Fibroblast of skin of left quadriceps (primary cell): ENCODE measurements around the gene ELP4.

Experiments used
- DNase-seq, 2 experiments: peaks; one replicate each; pipeline ENCODE4 v3.0.0-alpha.2; 2013; ENCODE audit warnings: low read depth in 2 of 2

The ELP4 gene

DNA sequence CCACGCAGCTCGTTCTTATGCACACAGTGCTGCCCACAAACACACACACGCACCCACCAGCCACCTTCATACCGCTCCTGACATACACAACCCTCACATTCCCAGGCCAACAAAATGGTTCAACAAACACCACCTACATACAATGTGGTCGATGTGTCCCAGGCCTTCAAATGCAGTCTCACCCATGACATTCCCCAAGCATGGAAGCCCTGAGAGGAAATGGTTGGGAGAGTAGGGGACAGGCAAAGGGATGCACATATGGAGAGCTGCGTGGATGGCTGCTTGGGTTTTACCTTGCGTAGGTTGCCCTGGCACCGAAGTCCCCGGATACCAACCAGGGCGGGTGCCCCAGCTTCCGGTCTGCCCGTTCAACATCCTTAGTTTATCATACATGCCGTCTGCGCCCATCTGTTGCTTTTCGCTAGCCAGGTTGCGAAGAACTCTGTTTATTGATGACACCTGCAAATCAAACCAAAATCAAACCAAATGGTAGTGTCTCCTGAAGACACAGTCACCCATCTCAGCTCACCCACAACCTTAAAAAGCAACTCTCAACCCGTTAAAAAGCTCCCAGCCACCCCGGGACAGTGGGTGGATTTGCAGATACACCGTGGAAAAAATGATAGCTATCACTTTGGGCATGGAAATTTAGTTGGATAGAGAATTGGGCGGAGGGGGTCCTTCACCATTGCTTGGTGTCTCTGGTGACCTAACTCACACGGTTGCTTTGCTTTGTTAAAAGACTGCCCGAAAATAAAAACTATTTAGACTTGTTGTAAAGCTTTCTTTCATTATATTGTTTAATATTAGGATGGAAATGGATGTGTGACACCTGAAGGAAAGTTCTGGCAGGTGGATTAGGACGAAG, 291.1 kb downstream of the ELP4 start:
- DNase-seq: no peak

DNA sequence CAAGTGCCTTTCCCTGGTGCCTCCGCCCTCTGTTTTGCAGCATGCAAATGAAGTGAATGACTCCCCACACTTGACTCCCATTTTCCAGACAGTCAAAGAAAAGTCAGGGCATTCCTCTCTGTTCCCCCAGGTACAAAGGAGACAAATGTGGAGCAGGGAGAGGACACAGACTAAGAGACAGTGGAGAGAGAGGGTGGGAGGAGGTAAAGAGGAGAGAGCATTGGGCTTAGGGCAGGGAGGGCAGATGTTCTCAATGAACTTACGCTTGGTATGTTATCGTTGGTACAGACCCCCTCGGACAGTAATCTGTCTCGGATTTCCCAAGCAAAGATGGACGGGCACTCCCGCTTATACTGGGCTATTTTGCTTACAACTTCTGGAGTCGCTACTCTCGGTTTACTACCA, 291.7 kb downstream of the ELP4 start:
- no peak for DNase-seq

DNA sequence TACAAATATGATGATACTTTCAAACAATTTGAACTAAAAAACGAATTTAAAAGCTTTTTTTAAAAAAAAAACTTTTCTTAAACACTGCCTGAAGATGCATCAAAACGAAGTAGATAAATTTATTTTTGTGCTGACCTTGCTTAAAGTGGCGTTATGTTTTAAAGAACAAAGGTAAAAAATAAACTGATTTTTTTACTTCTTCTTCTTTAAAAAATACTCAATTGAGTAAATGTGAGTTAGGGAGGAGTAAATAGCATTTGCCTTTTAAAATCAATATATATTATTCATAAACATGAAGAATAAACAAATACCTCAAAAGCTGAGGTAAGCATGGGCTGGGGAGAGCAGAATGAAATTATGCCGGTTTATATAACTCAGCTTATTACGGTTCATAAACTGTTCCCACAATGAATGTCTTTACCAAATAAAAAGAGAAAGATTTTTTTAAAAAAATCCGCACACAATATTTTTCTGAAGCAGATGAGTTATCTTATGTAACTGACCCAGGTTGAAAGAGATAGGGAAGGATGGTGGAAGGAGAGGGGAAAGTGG, 292.5 kb downstream of the ELP4 start:
- DNase-seq: no peak

DNA sequence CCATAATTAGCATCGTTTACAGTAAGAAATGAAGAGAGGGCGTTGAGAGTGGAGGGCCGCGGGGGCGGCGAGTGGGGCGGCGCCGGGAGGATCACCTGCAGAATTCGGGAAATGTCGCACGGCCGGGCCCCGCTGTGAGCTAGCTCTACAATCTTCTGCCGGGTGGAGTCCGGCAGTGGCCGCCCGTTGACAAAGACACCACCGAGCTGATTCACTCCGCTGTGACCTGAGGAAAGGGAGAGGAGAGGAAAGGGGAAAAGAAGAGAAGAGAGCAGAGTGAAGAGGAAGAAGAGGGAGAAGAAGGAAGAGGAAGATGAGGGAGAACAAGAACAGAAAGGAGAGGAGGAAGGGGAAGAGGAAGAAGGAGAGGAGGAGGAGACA, 293.0 kb downstream of the ELP4 start:
- no peak for DNase-seq

DNA sequence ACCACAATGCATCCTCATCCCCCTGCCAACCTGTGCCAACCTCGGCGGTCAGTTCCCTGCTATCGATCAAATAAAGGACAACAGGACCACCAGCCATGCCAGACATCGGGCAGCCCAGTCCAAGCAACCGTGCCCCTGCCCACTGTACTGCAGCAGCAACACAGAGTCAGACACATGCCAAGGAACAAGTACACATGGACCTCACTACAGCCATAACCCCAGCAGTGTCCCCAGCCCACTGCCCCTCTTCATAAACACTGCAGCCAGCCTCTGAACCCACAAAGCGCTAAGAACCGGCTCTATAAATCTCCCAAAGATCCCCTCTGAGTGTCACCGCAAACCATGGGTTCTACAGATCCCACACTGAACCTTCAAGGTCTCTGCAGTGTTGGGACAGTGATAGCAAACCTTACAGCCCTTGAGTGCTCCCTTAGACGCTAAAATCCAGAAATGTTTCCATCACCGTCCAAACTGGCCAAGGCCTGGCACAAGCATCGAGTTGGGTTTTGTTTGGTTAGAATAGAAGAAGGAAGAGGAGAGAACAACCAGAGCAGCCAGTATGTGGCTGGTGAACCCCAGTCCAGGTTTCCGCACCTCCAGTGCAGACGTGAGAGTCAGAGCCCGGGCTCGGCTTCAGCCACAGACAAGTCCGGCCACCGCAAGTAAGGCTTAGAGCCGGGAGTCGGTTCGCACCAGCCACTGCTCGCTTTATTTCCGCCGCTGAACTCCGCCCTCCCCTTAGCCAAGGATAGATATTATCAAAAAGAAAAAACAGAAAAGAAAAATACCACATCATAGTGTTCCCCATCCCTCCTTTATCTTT, 293.6 kb downstream of the ELP4 start:
- DNase-seq: no peak

DNA sequence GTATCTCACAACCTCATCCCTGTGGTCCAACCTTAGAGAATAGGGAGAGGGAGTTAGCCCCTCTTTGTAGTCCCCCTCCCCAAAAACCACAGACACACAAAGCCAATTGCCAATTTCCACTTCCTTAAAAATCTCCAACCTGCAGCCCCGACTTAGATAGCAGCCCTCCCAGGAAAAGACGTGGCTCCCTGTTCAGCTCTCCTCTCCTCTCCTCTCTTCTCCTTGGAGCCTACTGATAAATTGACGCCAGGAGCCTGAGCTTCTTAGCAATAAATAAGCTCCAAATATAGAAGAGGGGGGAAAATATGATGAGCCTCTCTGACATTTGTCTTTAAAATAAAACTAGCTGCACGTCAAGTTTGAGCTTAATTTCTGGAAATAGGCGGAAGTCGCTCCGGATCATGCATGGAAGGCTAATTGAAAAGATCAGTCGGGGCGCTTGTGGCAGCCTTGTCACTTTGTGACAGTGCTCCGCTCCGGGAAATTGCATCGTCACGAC, 294.3 kb downstream of the ELP4 start:
- no peak for DNase-seq

DNA sequence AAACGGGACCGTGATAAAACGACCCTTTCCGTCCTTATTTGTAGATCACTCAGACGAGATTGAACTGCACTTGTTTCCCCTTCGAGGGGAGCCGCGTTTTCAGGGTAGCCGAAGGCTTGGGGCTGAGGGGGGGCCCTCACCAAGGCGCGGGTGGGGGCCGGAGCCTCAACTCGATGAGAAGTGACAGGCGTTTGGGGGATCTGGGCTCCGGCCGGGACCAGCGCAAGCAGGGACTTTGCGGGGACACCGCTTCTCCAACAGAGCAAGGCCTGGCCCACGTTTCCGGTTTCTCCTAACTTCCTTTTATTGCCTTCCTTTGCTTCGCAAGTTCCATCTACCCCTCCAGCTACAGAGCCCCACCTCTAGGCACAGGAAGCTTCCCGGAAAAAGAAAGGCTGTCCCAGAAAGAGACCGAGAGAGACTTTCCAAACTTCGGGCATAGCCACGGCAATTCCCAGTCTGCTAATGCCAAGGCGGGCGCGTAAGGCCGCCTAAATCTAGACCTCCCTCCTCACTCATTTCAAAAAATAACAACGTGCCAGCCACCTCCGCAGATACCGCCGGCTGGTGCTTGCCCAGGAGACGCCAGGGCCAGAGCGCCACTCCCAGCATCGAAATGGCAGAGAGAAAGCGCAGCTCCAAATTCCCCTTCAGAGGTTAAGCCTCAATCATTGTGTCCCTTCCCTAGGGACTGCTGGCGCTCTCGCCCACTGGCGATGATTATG, 294.9 kb downstream of the ELP4 start:
- no peak for DNase-seq

DNA sequence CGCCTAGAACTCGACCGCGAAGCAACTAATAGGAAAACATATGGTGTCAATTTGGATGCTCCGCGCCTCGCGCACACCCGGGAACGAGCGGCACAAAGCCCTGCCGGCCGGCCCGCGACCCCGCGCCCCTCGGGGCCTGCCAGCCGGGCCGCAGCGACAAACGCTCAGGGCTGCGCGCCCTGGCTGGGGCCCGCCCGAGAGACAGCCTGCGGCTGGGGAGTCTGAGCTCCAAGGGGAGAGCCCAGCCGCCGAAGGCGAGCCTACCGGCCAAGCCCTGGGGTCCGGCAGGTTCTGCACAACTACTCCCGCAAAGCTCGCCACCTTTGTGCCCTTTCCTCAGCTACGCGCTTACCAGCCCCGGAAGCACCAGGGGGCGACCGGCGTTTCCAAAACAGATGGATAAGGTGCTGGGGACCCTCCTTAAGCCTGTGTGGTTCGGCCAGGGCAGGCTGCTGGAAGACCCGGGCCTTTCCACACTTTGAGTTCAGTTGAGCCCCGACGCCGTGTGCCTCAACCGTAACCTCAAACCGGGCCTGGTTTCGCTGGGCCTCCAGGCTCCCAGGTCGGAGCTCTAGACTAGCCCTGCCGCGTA, 295.6 kb downstream of the ELP4 start:
- no peak for DNase-seq

DNA sequence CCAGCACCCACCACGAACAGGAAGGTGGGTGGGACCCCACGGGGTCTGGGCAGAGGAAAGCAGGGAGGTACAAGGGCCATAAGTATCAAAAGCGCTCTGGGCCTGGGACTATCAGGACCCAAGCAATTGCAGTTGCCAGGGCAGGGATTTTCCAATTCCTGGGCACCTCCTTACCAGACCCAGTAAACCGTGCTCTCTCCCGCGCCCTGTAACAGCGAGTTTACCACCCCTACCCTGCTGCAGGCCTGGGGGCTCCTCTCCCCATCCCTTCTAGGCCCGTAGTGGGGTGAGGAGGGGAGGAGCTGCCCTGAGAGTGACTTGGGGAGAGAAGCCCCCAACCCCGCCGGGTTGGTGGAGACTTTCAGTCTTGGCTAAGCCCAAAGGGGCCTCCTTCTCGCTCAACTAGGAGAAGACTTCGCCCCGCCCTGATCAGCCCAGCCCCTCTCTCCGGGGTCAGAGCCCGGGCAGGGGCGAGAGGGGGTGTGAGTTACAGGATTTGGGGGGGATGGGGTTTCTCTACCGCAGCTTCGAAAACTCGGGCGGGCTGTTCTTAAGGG, 296.1 kb downstream of the ELP4 start:
- no peak for DNase-seq

DNA sequence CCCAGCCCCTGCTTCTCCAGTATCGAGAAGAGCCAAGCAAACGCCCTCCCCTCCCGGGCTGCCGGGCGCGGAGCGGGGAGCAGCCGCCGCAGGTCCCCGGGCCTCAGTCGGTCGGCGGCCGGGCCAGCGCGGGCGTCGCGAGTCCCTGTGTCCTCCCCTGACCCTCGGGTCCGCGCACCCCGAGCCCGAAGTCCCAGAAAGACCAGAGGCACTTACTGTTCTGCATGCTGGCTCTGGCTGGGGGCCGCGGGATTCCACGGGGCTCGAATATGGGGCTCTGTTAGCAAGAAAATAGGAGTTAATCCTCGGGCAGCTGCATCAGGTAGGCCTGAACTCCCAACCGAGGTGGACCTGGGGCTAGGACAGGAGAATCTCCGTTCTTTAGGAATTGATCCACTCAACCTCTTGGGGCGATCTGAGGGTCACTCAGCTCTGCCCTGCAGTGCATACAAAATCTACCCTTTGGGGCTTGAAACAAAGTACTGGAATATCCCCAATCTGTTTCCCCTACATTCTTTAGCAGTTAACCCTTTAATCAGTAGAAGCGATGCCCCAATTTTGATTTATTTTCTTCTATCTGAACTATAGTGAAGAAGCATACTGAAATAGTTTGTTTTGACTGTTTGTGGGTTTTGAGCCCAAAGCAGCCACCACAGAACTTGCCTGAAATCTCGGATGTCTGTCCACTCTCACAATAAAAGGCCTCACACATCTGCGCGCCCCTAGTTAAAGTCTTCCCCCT, 296.8 kb downstream of the ELP4 start:
- DNase-seq: no peak

DNA sequence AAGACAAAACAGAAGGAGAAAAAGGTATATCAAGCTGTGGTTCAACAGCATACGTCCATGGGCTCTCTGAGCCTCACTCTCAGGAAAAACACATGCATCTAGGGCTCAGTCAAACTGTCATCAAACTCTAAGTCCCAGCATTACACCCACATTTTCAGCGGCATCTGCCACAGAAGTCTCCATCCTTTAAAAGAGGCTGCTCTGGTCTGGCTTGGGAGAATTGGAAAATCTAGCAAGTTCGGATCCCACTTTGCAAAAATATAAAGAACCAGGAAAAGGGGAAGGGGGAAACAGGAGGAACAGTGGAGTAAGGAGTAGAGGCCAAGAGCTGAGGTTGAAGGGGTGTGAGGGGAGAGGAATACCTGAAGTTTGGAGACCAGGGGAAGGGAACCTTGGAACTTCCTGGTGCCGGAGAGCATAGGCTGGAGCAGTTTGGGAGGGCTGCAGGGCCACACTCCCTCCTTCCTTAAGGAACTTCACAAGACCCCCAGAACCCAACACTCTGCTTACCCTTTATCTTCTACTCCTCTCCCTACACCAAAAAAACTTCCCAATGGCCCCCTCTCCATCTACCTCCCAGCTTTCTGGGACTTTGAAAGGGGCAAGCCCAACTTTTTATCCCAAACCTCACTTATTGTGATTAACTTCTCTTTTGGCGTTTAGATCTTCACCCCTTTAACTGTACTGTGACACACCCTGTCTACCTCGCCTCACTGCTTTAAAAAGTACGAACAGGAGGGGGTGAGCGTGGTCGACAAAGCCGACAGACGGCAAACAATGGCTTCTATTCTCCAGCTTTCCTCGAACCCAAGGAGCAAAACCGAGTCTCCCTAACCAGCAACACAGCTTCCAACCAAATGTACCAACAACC, 297.6 kb downstream of the ELP4 start:
- DNase-seq: no peak

DNA sequence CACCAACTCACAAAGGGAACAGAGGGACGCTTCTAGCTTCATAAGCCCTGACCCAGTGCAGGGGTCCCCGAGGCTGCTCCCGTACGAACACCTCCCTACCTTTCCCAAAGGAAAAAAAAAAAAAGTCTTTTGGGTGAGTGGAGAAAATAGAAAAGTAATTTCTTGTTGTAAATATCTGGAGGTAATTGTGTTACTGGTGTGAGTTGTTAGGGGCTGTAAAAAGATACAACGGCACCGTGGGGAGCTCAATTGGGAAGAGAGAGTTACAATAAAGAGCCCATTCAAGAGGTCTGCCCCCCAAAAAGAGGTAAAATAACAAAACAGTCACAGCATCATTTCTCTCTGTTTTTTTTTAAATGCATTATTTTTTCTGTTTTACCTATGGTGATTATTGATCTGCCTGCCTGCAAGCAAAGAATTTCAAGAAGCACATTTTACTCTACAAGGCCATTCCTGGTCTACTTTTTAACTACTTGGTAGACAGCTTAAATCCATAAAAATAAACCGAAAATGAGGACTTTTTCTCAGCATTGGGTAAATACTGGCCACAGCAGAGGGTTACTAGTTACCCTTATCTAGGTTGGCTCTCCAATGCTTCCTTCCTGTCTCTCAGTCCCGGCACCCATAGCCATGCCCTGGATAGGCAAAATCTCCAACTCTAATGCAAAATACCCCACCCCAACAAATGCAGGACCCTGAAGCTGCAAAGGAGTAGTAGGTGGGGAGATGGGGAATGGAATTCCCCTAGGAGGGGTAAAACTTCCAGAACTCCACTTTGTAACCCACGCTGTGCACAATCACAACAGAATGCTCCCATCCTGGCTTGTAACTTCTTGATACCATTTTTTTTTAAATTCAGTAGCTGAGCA, 298.5 kb downstream of the ELP4 start:
- no peak for DNase-seq

DNA sequence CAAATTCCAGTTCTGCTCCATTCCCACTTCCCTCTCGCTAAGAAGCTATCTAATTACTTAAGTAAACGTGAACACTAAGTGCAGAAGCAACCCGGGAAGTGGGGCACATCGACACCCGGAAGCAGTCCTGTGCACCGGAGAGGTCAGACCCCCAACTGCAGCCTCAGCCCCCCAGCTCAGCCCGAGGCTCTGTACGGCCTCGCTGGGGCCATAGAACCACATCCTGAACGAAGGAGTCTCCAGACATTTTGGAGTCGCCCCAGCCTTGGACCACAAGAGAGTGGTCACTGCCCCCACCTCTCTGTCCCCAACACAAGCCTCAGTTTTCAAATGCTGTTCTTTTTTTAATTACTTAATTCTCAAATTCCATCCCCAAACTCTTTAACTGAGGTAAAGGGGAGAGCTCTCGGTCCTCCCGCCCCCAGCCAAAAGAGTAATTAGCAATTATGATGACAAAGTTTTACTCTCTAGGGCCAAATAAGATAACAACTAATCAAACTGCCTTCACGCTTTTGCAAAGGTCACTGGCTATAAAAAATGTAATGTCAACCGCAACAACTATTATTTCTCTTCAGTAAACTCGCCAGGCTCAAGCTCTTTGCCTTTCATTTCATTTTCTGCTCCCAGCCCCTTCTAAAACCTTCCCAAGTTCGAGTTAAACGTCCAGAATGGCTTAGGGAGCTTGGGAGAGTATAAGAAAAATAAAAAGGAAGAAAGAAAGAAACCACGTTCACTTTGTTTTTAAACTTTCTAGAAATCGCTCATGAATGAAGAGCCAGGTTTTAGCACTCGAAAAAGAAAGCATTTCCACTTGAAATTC, 299.4 kb downstream of the ELP4 start:
- no peak for DNase-seq

DNA sequence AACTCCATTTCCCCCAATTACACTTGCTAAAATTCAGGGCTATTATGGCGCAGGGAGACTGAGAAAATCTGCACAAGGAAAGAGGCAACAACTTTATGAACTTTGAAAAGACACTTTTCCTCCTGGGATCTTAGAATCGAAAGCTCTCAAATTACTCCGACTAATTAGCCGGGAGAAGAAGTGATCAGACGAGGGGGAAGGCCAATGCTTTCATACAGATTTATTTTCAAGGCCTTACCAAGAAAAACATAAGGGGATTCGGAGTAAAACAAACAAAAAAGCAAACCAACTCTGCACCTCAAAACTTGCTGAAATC, 299.9 kb downstream of the ELP4 start:
- no peak for DNase-seq

DNA sequence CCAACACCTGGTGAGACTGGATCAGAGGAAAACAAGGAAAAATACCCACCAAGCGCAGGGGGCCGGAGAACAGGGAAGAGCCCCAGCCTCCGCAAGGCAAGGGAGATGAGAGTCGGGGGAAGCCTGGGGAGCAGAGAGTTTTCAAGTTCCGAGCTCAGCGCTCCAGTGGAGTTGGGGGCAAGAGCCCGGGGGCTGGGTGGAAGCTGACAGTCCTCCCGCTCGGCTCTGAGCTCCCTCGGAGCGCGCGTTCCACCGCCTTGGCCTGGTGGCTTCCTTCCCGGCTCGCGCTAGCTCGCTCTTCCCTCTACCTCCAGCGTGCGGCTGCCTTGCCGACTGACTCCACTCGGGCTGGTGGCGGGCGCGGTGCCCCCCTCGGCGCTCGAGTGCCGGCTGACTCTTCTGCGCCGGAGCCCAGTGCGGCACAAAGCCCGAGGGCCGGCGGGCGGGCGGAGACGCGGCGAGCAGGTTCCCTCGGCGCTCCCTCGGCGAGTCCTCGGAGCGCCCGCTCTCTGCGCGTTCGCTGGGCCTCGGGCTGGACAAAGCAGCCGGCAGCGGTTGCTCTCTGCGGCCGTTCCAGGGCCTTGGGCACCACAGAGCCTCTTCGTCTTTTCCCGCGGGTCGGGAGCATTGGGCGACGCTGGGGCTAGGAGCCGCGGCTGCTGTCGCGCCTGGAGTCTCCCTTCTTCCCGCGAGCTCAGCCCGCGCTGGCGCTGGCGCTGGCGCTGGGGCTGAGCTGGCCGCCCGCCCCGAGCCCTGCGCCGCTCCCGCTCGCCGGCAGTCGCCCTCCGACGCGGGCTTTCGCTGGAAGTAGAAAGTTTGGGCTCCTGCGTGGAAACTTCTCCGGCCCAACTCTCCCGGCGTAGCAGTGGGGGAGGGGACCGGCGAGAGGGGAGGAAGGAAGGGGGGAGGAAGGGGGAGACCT, 300.6 kb downstream of the ELP4 start:
- DNase-seq: peak in 1 of 2 experiments; percentile 6

DNA sequence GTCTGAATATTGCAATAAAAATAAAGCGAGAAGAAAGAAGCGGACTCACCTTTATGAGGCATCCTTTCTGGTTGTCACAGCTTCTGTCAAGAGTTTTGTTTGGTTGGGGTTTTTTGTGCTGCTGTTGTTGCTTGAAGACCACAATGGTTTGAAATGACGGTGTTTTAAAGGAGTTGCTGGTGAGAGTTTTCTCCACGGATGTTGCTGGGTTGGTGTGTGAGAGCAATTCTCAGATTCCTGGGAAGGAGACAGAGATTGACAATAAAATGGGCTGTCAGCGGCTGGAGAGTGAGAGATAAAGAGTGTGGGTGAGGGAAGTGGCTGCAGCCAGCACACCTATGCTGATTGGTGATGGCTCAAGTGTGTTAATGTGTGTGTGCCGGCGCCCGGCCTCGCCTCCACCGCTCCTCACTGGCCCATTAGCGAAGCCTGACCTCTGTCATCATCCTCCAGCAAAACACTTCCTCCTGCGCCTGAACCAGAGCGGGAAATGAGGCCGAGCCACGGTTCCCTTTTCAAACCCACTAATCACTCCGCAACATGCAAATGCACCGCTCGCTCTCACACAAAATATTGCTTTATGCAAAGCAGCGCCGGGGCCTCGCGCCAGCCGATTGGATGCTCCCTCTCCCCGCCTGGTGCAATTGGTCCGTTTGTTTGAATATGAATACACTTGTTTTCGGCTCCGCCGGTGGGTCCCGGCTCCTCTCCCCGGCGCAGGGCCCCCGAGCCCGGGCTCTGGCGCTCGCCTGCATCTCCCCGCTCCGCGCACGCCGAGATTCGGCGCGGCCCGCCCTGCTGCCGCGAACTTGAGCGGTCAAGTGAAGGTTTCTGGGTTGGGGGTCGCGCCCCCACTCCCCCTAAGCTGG, 301.4 kb downstream of the ELP4 start, which contains the start of gene PAX6:
PAX6 (minus strand) TSS at position 544 of the 869 bp plus-strand sequence. CDS start 4,911 bp downstream, outside the sequence.
- peak; percentile 29 to 33 for DNase-seq
